Kidney capillary endothelial cell (primary cell): Measurements from ENCODE around the gene PRELID1.
"Not testable (repeated sequence)": the region's sequence is repeated elsewhere in the genome, so short reads cannot be mapped to it uniquely, and the experiment has no call there.

Experiments used
- DNase-seq: peaks from one replicate; pipeline ENCODE4 v3.0.0-alpha.2; 2018; ENCODE audit warnings: low spot score

PRELID1 gene

GRCh38 chr5:177300236-177300880 is 3.2 kb upstream of the PRELID1 start:
- peak; percentile 75 for DNase-seq

GRCh38 chr5:177300951-177301350 is 2.6 kb upstream of the PRELID1 start:
- DNase-seq: no peak

GRCh38 chr5:177301503-177302165 is 2.0 kb upstream of the PRELID1 start:
- DNase-seq: no peak

- DNase-seq: no peak
Observed at GRCh38 chr5:177302354-177303110, 1.1 kb upstream of the PRELID1 start.

- no peak for DNase-seq
Observed at GRCh38 chr5:177303925-177304391, 359 bp downstream of the PRELID1 start.

- no peak for DNase-seq
Observed at GRCh38 chr5:177304392-177305119, 957 bp downstream of the PRELID1 start.

GRCh38 chr5:177306103-177306640 is 2.6 kb downstream of the PRELID1 start:
- not testable (repeated sequence) for DNase-seq

- DNase-seq: no peak
Observed at GRCh38 chr5:177306674-177307543, 3.3 kb downstream of the PRELID1 start.

- DNase-seq: no peak
Observed at GRCh38 chr5:177307544-177308363, 4.2 kb downstream of the PRELID1 start.

GRCh38 chr5:177308740-177309139 is 5.1 kb downstream of the PRELID1 start:
- no peak for DNase-seq

GRCh38 chr5:177309351-177310191 is 6.0 kb downstream of the PRELID1 start:
- no peak for DNase-seq

- DNase-seq: no peak
Observed at GRCh38 chr5:177310332-177310731, 6.7 kb downstream of the PRELID1 start.

GRCh38 chr5:177310757-177311391 is 7.3 kb downstream of the PRELID1 start:
- no peak for DNase-seq

GRCh38 chr5:177311392-177311722 is 7.8 kb downstream of the PRELID1 start:
- DNase-seq: no peak

GRCh38 chr5:177311723-177312648 is 8.4 kb downstream of the PRELID1 start, which contains the start of gene MXD3:
Gene MXD3 (minus strand): TSS chr5:177311898. CDS start chr5:177311830, 68 bp downstream.
- peak; percentile 98 for DNase-seq

GRCh38 chr5:177312649-177313181 is 9.1 kb downstream of the PRELID1 start:
- no peak for DNase-seq

- no peak for DNase-seq
Observed at GRCh38 chr5:177313561-177314259, 10.1 kb downstream of the PRELID1 start.
